Measurements from ENCODE around the gene TTF2.
A peak's percentile ranks its signal among the peaks of the same experiment; 100 is the strongest.

TTF2 gene

GRCh38 chr1:117046781-117047180, 13.3 kb upstream of the TTF2 start:
- no peak for DNase-seq (ENCODE audit: low read depth)

DNA sequence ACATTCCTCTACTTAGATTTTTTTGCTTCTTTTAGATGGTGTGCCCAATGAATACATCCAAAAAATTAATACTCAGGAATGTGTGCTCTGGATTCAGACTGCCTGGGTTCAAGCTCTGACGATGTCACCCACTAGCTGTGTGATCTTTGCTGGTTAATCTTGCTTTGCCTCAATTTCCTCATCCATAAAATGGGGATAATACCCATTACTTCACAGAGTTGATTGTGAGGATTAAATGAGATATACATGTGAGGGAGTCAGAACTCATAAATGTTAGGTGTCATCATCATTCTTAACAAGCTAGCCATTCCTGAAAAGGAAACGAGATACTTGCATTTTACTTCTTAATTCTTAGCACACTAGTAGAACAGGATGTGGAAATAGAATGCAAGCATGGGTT, 12.9 kb upstream of the TTF2 start:
- DNase-seq (ENCODE audit: low read depth): no peak

DNA sequence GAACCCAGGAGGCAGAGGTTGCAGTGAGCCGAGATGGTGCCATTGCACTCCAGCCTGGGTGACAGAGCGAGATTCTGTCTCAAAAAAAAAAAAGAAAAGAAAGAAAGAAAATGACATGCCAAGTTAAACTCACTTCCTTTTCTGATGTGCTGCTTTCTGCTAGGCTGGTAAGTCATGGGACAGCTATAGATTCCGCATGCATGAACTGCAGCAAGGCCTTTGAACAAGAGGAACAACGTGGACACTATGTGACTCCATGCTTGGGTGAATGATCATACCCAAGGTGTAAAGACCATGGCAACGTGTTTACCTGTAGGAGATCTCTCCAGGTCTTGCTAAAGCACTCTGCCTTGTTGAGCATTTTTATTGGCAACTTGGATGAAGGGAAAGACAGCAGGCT, 10.3 kb upstream of the TTF2 start:
- no peak for DNase-seq (ENCODE audit: low read depth)

DNA sequence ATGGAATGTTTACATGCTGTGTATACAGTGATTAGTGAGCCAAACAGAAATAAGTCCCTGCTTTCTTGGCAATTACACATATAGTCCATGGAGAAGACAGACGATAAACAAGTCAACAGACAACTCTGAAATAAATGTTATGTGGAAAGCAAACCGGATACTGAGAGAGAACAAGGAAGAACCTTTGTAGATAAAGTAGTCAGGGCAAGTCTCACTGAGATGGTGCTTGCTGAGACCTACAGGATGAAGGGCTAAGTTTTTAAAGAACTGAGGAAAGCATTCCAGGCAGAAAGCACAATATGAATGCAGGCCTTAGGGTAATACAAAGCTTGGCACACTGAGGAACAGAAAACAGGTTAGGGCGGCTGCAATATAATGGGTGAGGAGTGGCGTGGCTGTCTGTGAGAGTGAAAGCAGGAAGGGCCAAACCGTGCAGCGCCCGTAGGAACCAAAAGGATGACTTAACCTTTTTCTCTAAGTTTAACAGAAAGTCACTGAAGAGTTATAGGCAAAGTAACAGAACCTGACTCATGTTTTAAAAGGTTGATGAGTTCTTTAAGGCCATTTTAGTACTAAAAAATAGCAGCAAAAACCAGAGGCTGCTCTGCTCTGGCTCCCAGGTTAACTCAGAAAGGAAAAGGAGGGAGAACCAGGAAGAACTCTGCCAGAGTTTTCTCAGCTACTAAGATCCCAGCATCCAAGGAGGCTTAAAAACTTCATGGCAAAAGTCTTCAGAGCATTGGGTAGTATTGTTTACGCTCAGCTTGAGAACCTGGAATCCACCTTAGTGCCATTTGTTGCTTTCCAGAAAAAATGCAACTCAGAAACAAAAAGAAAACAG, 8.7 kb upstream of the TTF2 start:
- DNase-seq (ENCODE audit: low read depth): no peak

- no peak for DNase-seq (ENCODE audit: low read depth)
Measured at GRCh38 chr1:117054068-117054467, 6.1 kb upstream of the TTF2 start.

DNA sequence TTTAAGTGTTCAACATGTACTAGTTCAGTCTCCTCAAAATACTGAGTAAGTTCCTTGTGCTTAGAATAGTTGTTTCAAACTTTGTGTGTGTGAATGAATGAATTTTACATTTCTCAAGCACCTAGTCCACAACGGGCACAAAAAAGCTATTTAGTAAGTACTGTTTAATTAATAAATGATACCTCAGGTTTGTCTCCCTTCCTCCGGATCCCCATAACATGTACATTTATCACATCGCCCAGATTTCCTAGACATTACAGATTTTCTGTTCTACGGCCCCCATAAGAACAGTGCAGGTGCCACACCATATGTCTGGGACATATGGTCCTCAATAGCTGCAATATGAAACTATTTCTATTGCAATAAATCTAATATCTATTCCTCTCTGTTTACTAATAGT, 1.3 kb upstream of the TTF2 start:
- no peak for DNase-seq (ENCODE audit: low read depth)

- peak; percentile 38 for DNase-seq (ENCODE audit: low read depth)
Measured at GRCh38 chr1:117059334-117059677, 820 bp upstream of the TTF2 start.

DNA sequence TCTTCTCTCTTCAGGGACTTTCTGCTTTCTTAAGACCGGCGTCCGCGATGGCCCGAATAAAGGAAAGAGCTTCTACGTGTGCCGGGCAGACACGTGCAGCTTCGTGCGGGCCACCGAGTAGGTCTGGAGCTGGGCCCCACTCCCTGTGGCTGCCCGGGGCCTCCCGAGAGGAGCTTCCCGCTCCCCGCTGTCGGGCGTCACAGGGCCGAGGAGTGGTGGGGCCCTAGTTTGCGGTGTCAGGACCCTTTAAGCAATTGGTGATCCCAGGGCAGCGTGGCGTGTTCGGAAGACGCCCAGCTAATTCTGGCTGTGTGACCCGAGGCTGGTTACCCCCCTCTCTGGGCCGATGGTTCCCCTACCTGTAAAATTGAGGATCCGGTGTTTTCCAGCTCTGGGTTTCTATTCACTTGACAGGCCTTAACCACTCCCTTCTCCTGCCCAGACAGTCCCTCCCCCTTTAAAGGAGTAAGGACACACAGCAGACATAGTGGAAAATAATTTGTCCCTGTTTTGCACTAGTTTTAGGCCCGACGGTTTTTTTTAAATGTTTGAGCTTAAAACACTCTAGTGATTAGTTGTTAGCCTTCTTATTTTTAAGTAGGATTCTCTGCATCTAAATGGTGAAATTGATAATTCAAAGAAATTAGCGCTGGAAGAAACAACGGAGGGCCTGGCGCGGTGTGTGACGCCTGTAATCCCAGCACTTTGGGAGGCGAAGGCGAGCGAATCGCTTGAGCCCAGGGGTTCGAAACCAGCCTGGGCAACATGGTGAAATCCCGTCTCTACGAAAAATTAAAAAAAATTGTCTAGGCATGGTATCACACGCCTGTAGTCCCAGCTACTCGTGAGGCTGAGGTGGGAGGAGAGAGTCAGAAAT, 553 bp downstream of the TTF2 start:
- peak; percentile 63 for DNase-seq (ENCODE audit: low read depth)

- peak; percentile 78 for DNase-seq (ENCODE audit: low read depth)
Measured at GRCh38 chr1:117061986-117062415, 1.9 kb downstream of the TTF2 start.

DNA sequence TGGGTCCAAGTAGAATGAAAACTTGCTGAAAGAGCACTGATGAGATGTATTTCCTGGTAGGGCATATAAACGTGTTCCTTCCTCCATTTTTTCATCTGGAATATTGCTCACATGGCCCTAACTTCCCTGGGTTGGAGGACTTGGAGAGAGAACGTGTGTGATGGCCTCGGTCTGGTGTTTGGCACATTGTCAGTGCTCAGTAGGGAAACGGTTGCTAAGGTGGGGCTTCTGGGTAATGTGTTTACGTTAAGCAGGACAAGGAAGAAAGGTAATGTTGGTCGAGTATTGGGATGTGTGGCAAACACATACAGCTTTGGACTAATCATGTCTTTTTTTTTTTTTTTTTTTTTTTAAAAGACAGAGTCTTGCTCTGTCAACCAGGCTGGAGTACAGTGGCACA, 6.2 kb downstream of the TTF2 start:
- DNase-seq (ENCODE audit: low read depth): no peak

GRCh38 chr1:117067533-117068370, 7.6 kb downstream of the TTF2 start:
- DNase-seq (ENCODE audit: low read depth): peak; percentile 70

GRCh38 chr1:117068580-117068979, 8.5 kb downstream of the TTF2 start:
- no peak for DNase-seq (ENCODE audit: low read depth)

DNA sequence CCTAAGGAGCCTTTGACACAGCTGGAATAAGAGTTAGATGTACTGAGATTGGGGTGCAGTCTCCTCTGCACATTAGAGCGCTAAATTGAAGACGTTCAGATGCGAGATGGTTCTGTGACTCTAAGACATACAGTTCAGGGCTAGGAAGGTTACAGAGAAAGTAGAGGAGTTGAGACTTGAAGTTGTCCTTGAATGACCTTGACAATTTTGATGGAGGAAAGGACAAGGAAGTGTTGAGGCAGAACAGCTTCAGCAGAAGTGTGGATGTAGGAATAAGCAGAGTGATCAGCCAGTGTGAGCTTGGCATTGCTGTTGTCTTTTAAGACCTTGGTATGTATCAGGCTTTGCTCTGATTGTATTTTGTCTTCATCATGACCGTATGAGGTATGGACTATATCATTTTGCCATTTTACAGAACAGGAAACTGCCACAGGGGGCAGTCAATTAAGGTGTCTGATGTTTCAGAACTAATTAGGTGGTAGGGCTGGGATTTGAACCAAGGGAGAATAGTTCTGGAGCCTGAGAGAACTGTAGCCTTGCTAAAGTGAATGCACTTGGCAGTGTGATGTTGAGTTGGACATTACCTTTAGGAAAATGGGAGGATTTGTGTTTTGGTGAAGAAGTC, 9.2 kb downstream of the TTF2 start:
- DNase-seq (ENCODE audit: low read depth): no peak

GRCh38 chr1:117070124-117070523, 10.0 kb downstream of the TTF2 start:
- DNase-seq (ENCODE audit: low read depth): peak; percentile 21

DNA sequence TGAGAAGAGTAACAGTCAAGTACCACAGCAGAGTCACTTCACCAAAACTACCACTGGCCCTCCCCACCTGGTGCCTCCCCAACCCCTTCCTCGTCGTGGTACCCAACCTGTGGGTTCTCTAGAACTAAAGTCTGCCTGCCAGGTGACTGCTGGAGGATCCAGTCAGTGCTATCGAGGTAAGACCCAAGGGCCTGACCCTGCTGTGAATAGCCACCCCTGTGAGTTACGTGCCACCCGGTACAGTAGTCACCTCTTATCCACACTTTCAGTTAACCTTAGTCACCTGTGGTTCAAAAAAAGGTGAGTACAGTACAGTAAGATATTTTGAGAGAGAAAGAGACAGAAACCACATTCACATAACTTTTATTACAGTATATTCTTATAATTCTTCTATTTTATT, 16.5 kb downstream of the TTF2 start:
- no peak for DNase-seq (ENCODE audit: low read depth)

DNA sequence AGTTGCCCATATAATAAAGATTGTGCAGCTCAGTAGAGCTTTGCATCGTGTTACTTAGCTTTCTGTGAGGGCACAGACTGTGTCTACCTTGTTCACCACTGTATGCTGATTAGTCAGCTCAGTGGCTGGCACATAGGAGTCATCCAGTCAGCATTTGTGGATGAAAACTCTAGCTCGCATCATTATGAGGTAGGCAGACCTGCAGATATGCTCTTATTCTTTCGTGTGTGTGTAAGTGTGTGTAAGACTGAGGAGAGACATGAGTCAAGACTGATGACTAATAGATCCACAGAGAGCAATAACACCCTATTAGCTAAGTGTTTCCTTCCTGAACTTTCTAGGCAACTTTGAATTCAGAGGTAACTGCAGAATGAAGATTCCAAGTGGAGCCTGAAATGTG, 17.1 kb downstream of the TTF2 start:
- peak; percentile 96 for DNase-seq (ENCODE audit: low read depth)

DNA sequence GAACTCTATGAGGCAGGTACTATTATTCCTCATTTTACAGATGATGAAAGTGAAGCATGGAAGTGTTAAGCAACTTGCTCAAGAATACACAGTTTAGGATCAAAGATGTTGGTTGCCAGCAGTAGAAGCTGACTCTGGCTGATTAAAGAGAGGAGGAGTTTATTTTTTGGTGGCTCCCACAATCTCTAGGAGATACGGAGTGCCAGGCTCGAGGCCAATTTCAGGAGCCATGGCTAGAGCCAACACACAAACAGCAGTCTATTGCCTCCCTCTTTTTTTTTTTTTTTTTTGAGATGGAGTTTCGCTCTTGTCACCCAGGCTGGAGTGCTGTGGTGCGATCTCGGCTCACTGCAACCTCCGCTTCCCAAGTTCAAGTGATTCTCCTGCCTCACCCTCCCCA, 19.6 kb downstream of the TTF2 start:
- no peak for DNase-seq (ENCODE audit: low read depth)

DNA sequence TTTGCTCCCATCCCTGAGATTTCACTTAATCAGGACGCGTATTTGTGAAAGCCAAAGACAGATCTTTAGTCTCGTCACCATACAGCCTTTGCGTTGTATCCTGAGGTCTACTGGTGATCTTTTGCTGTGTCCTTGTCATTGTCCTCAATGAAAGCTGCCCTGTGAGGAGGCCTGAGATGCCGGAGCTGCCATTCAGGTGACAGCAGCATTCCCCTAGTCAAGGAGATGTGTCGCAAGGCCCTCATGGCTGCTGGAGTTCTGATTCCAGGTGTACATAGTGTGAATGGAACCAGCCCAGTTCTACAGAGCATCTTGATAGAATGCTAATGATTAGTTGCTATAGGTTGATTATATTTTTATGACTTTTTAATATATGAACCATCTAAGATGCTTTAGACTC, 24.1 kb downstream of the TTF2 start:
- no peak for DNase-seq (ENCODE audit: low read depth)

- no peak for DNase-seq (ENCODE audit: low read depth)
Measured at GRCh38 chr1:117087686-117088085, 27.6 kb downstream of the TTF2 start.

DNA sequence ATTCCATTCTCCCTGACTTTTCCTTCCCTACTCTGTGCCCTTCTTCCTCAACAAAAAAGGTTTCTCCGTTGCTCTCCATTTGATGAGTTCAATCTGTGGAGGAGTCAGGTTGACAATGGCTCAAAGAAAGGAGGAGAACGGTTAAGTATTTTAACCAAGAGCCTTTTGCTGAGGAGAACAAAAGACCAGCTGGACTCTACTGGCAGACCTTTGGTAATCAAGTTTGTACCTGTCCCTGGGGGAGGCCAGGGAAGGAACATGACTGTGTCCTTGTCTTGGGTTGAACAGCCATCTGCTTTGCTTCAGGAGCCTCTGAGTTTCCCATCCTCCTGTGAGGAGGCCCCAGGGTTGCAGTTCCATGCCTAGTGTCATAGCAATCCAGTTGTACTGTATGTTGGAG, 29.9 kb downstream of the TTF2 start:
- no peak for DNase-seq (ENCODE audit: low read depth)

GRCh38 chr1:117092594-117092993, 32.5 kb downstream of the TTF2 start:
- peak; percentile 47 for DNase-seq (ENCODE audit: low read depth)

- peak; percentile 99 for DNase-seq (ENCODE audit: low read depth)
Measured at GRCh38 chr1:117093091-117093534, 33.0 kb downstream of the TTF2 start.
